Endothelial cell of umbilical vein (primary cell): ENCODE results near the gene TSNAXIP1. TPM values are rescaled to one million over a fixed set of nuclear protein-coding genes. Genes with fewer than 3 reads are reported as not detected.

ENCODE experiments used
- BruUV-seq: library from RNA; stranded (reverse); fragments of 400-500 nt; replicated peaks from 2 replicates; lab custom pipeline; 2021; lab: Mats Ljungman, UMichigan
- CTCF ChIA-PET: fragments of 300-600, 350-600 bp; sonication (Branson Sonifier 250); formaldehyde crosslinking; loops from one replicate; lab custom pipeline; 2021; ENCODE audit warnings: antibody characterized with exemption, inconsistent platforms; lab: Charles Lee
- POLR2A ChIA-PET: fragments of 300-600, 350-600 bp; sonication (Branson Sonifier 250); formaldehyde crosslinking; loops from one replicate; lab custom pipeline; 2021; ENCODE audit warnings: antibody characterized with exemption, inconsistent platforms; lab: Charles Lee
- DNase-seq: peaks from one replicate; pipeline ENCODE4 v3.0.0-alpha.2; 2011; ENCODE audit warnings: low read depth, low spot score
- FAIRE-seq: peaks from 2 replicates; lab custom pipeline; 2011; peaks lifted over from hg19 to GRCh38; lab: Jason Lieb, UNC
- H2AFZ ChIP-seq: 2 replicates; pipeline ENCODE4 v1.6.0; 2012; ENCODE audit warnings: low read depth, low read length, control low read depth, inconsistent platforms
- H3K27ac ChIP-seq: 2 replicates; pipeline ENCODE4 v1.5.1; 2011; ENCODE audit warnings: low read depth, mild to moderate bottlenecking, control low read depth, low read length, moderate library complexity; ENCODE audit not compliant: insufficient read depth
- H3K27me3 ChIP-seq, 2 experiments: 2 replicates each; pipeline versions ENCODE4 v1.6.0 to v1.6.1; 2011; ENCODE audit warnings: low read length in 2 of 2, mixed read lengths in 1 of 2; ENCODE audit not compliant: control insufficient read depth in 2 of 2, insufficient read depth in 2 of 2
- H3K36me3 ChIP-seq, 2 experiments: 2 replicates in 1 of 2; 3 replicates in 1 of 2; pipeline ENCODE4 v1.5.1; 2011; ENCODE audit warnings: low read length in 2 of 2, mild to moderate bottlenecking in 1 of 2, moderate library complexity in 1 of 2; ENCODE audit not compliant: control insufficient read depth in 2 of 2, insufficient read depth in 2 of 2; ENCODE audit errors: extremely low read depth in 1 of 2
- H3K4me1 ChIP-seq: 3 replicates; pipeline ENCODE4 v1.5.1; 2011; ENCODE audit warnings: mild to moderate bottlenecking, low read length; ENCODE audit not compliant: control insufficient read depth, insufficient read depth; ENCODE audit errors: extremely low read depth
- H3K4me2 ChIP-seq: 2 replicates; pipeline ENCODE4 v1.6.1; 2011; ENCODE audit warnings: low read length, control low read depth, mixed read lengths; ENCODE audit not compliant: insufficient read depth
- H3K4me3 ChIP-seq, 3 experiments: fragments of 200-600 bp in 1 of 3; sonication (generic), shearing (Covaris generic) in 1 of 3; replicated peaks in 1 of 3; 2 replicates each; pipeline ENCODE4 v1.5.1; 2011 to 2016; ENCODE audit warnings: control low read depth in 3 of 3, low read length in 3 of 3, mild to moderate bottlenecking in 2 of 3, inconsistent platforms in 1 of 3, low read depth in 1 of 3, moderate library complexity in 1 of 3; ENCODE audit not compliant: insufficient read depth in 1 of 3
- H3K79me2 ChIP-seq: 2 replicates; pipeline ENCODE4 v1.6.0; 2012; ENCODE audit warnings: low read length, inconsistent platforms; ENCODE audit not compliant: control insufficient read depth, insufficient read depth
- H3K9ac ChIP-seq: replicated peaks from 2 replicates; pipeline ENCODE3; 2011; ENCODE audit warnings: low read length, control low read depth; ENCODE audit not compliant: insufficient read depth; ENCODE audit errors: extremely low read depth
- H3K9me1 ChIP-seq: replicated peaks from 3 replicates; pipeline ENCODE4 v1.6.0; 2011; ENCODE audit warnings: mild to moderate bottlenecking, low read length; ENCODE audit not compliant: control insufficient read depth, insufficient read depth; ENCODE audit errors: extremely low read depth
- H3K9me3 ChIP-seq: replicated peaks from 2 replicates; pipeline ENCODE4 v1.5.1; 2012; ENCODE audit warnings: low read length, inconsistent platforms; ENCODE audit not compliant: control insufficient read depth, insufficient read depth
- H4K20me1 ChIP-seq: replicated peaks from 2 replicates; pipeline ENCODE3; 2011; ENCODE audit warnings: mild to moderate bottlenecking, low read length; ENCODE audit not compliant: control insufficient read depth, insufficient read depth; ENCODE audit errors: extremely low read depth
- CTCF ChIP-seq, 2 donors: IDR thresholded peaks; 1 replicate in 1 of 2; 2 replicates in 1 of 2; pipeline ENCODE4 v1.5.1; 2011; ENCODE audit warnings: low read length in 2 of 2, mild to moderate bottlenecking in 2 of 2, moderate library complexity in 2 of 2, control low read depth in 1 of 2, inconsistent platforms in 1 of 2, low read depth in 1 of 2; ENCODE audit not compliant: insufficient read depth in 1 of 2; ENCODE audit errors: extremely low read depth in 1 of 2
- EZH2 ChIP-seq: IDR thresholded peaks from 2 replicates; pipeline ENCODE4 v1.6.1; 2012; ENCODE audit warnings: borderline replicate concordance, low read depth, mild to moderate bottlenecking, moderate library complexity, low read length, inconsistent platforms; ENCODE audit not compliant: severe bottlenecking
- FOS ChIP-seq: IDR thresholded peaks from 2 replicates; pipeline ENCODE4 v1.6.1; 2011; ENCODE audit warnings: mild to moderate bottlenecking, low read length, moderate library complexity, borderline replicate concordance; ENCODE audit not compliant: insufficient read depth
- GATA2 ChIP-seq: IDR thresholded peaks from 2 replicates; pipeline ENCODE4 v1.7.0; 2011; ENCODE audit warnings: low read depth, mild to moderate bottlenecking, moderate library complexity, mixed read lengths, low read length; ENCODE audit not compliant: insufficient read length, insufficient read depth
- JUN ChIP-seq: IDR thresholded peaks from 2 replicates; pipeline ENCODE4 v1.6.1; 2011; ENCODE audit warnings: borderline replicate concordance, low read depth; ENCODE audit not compliant: insufficient read length, insufficient read depth
- MYC ChIP-seq: IDR thresholded peaks from one replicate; pipeline ENCODE4 v1.6.1; 2011; ENCODE audit warnings: mild to moderate bottlenecking, low read depth, low read length
- POLR2A ChIP-seq: IDR thresholded peaks from 2 replicates; pipeline ENCODE4 v1.6.1; 2012; ENCODE audit warnings: low read depth, mild to moderate bottlenecking, control low read depth, low read length
- POLR2AphosphoS5 ChIP-seq: IDR thresholded peaks from 2 replicates; pipeline ENCODE4 v1.6.1; 2012; ENCODE audit warnings: low read depth, mild to moderate bottlenecking, control low read depth, low read length, moderate library complexity; ENCODE audit not compliant: insufficient read depth
- dilution Hi-C: fragments of 300-500 bp; cut with MboI; formaldehyde crosslinking; loops from one replicate; pipeline ENCODE4 v1.15.0; 2019; ENCODE audit warnings: low sequenced_read_pairs; ENCODE audit not compliant: extremely low pct_ligation_motif_present
- intact Hi-C: fragments of 100-400 bp; cut with micrococcal nuclease; formaldehyde crosslinking; loops from one replicate; pipeline ENCODE4 v1.10.0; 2022
- polyA plus RNA-seq, 4 experiments: library from polyadenylated mRNA; depleted of rRNA in 3 of 4; stranded (reverse) in 3 of 4; unstranded in 1 of 4; fragments of >200 nt; gene quantifications; 2 replicates each; pipeline versions ENCODE4 v1.2.1 to v1.2.3, GENCODE V29; 2011 to 2012; ENCODE audit warnings: missing spikeins in 1 of 4
- total RNA-seq: library from RNA; stranded (reverse); gene quantifications from 2 replicates; pipeline ENCODE4 v1.2.3, GENCODE V29; 2021
- TF ChIP-seq, protein P1 (sequence below): IDR thresholded peaks from 2 replicates; pipeline ENCODE4 v1.6.1; 2011; ENCODE audit not compliant: insufficient read depth, insufficient read length

TSNAXIP1 gene
- total and polyA plus RNA-seq, 2 donors (not counting 3 experiments of a cell fraction or from before 2014, with no cell fraction given) = 0.95 to 1.2 TPM

DNA sequence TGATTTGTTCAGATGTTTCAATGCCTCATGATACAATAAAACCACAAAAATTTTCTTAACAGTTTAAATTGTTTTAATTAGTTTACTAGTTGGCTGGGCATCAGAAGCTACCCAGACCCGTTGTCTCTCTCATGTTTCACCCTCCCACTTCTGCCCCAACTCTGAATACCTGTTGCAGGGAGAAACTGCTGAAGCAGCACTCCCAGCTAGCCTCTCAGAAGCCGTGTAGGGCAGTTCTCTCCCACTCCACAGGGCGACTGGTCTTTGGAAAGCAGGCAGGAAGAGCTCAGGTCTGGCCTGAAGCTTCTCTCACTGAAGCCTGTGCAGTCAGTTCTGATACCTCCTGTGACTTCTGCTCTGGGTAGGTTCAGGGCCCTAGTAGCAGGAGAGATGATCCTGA lies 64.6 kb downstream of the TSNAXIP1 start:
- ChIA-PET CTCF (interaction anchor here (0.6 to 1.8 kb wide), 9 partner anchors 8 to 203 kb away, joined by 3 to 16 read pairs (median 3); partner anchors contain the start of gene NRN1L), POLR2A (no interaction called here)
- H3K27ac ChIP-seq = no peak overlapping the region
- H3K36me3 ChIP-seq = peaks cover 16 to 27% of the 10 kb centered on the region in 2 experiments
- H3K9me3 ChIP-seq = no peaks in the 10 kb centered on the region
- no peak overlapping the region for H3K4me3 ChIP-seq
- dilution Hi-C loops (no loop called here), intact Hi-C loops (no loop called here)
- no peak for DNase-seq
- H3K9ac ChIP-seq = no peak overlapping the region
- FAIRE-seq = no peak
- H3K4me1 ChIP-seq = peaks cover 15% of the 10 kb centered on the region
- H3K79me2 ChIP-seq = peaks cover 35% of the 10 kb centered on the region
- TF ChIP-seq FOS (no peak), EZH2 (no peak), CTCF (IDR thresholded peaks at IDR 0.05; ENCODE audit: extremely low read depth in 1 of 2, insufficient read depth in 1 of 2, low read depth in 1 of 2, low read length in 2 of 2) (no peak), JUN (no peak), POLR2AphosphoS5 (no peak), MYC (no peak), POLR2A (no peak), GATA2 (no peak)
- TF ChIP-seq, protein P1, sequence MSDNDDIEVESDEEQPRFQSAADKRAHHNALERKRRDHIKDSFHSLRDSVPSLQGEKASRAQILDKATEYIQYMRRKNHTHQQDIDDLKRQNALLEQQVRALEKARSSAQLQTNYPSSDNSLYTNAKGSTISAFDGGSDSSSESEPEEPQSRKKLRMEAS = no peak
- H3K9me1 ChIP-seq = no peaks in the 10 kb centered on the region
- no peaks in the 10 kb centered on the region for H3K27me3 ChIP-seq
- no peak overlapping the region for H3K4me2 ChIP-seq
- no peak overlapping the region for H2AFZ ChIP-seq
- BruUV-seq = no TSS peak
- no peaks in the 10 kb centered on the region for H4K20me1 ChIP-seq
